DMS153 (cell line): ENCODE measurements around the gene RAF1.
"Not testable (repeated sequence)": the region's sequence is repeated elsewhere in the genome, so short reads cannot be mapped to it uniquely, and the experiment has no call there.

Experiments used
- DNase-seq: peaks from one replicate; lab custom pipeline; 2025; lab: John Stamatoyannopoulos, UW

The RAF1 gene

DNA sequence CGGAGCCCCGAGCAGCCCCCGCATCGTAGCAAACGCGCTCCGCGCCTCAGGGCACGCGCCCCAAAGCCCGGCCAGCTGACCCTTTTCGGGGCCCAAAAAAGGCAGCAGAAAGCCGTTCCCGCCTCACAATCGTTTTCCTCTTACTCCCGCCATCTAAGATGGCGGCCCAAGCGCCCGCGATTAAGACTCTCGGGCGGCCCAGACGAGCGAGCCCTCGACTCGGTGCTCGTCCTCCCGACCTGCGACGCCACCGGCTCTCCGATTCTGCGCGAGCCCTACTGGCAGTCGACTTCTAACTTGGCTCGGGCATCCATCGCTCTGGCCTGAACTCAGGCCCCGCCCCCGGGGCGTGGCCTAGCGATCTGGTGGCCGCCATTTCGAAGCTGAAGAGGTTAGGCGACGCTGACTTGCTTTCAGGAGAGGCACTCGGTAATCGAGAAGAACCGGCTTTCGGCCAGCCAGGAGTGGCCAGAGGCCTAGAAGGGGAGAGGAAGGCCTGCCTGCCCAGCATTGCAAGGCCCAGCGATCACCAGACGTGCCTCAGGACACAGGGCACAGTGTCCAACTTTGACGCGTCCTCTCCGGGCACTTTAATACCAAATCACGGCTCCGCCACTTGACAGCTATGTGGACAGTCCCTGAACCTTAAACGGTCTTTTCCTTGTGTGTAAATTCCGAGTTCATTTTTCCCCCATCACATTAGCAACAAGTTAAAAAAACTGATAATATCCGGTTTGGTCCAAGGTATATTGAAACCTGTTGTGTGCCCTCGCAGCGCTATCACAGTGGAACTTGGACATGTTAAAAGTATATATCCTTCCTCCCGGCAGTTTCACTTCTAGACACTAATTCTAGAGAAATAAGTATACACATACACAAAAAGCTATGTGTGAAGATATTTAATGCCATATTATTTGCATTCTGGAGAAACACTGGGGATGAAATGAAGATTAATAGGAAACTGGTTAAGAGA is at the start of gene RAF1:
TSS of gene RAF1 (minus strand) at position 182 of the 973 bp plus-strand sequence. CDS start 45,396 bp downstream, outside the sequence.
- peak; percentile 90 for DNase-seq

- DNase-seq: no peak
Observed at GRCh38 chr3:12710062-12710461, 46.1 kb upstream of the RAF1 start.

DNA sequence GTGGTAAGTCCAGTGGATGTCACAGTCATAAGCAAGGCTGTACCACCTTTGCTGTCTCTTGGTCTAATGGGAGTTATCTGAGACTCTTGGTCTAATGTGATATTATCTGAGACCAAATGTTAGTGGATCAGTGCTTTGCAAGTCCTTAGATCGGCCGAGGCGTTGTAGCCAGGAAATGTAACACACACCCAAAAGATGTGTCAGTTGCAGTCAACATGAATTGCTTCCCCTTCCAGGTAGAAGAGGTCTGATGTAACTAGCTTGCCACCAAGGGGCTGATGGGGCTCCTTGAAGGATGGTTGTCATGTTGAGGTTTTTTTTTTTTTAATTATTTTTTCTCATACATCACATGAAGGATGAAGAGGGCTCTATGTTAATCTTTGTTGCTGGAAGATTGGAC is 45.4 kb upstream of the RAF1 start:
- DNase-seq: no peak

DNA sequence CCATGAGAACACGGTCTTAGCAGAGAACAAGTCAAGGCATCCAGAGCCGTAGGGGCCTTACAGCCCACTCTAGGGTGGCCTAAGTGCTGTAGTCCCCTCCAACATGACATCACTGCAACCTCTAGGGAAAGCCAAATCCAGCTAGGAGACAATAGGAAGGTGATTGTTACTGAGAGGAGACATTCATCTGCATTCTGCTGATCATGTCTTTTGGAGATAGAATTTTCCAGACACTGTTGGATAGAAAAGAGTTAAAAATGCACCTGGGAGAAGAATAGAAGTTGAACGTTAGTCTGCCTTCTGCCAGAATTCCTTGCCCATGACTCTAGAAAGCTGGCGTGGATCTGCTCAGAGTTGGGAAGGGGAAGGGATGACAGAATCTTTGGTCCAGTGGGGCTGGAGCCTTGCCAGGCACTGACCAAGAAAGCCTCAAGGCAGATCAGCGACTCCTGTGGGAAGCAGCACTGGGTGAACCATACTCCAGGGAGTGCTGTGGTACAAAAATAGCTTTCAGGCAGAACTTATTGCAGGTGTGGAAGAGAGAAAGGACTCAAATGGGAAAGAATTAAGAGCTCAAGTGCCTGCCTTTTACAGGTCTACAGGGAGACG is 44.8 kb upstream of the RAF1 start:
- DNase-seq: no peak

DNA sequence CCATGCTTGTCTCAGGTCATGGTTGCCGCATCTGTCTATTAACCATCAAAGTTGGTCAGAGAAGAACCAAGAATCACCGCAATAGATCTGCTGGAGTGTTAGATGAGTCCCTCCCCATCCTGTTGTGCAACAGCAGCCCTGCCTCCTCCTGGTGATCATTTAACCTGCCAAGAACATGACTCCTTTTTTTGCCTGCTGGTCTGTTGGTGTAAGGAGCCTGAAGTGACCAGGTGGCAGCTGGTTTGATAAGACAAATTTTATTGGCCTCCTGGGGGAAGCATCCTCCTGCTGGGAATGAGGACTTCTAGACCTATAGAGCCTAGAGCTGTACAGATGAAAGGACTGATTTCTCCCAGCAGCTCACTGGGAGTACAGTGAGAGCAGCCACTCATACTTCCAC is 43.5 kb upstream of the RAF1 start:
- DNase-seq: peak; percentile 20

- peak; percentile 11 for DNase-seq
Observed at GRCh38 chr3:12706504-12707253, 42.8 kb upstream of the RAF1 start.

- DNase-seq: no peak
Observed at GRCh38 chr3:12705981-12706380, 42.1 kb upstream of the RAF1 start.

GRCh38 chr3:12705374-12705926 is 41.5 kb upstream of the RAF1 start:
- DNase-seq: no peak

DNA sequence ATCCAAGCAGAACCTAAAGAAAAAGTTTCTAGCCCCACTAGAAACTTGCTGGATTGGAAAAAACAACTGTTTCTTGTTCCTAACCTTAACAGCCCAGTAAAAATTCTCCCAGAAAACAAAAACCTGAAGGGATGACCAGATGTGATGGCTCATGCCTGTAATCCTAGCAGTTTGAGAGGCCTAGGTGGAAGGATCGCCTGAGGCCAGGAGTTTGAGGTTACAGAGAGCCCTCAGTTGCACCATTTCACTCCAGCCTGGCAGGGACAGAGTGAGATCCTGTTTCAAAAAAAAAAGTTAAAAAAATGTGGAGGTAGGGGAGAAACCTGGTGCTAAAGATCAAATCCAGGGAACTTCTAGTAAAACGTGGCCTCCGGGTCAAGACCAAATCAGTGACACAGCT is 38.6 kb upstream of the RAF1 start:
- DNase-seq: no peak

DNA sequence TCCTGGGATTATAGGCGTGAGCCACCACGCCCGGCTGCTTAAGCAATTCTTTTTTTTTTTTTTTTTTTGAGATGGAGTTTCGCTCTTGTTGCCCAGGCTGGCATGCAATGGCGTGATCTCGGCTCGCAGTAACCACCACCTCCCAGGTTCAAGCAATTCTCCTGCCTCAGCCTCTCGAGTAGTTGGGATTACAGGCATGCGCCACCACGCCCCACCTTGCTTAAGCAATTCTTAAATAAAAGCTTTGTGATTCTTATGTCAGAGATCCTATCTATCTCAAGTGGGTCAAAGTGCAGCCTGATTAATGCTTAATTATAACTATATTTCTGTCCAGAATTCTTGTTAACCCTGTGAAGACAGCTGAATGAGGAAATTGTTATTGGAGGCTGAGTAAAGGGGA is 37.7 kb upstream of the RAF1 start:
- DNase-seq: not testable (repeated sequence)

GRCh38 chr3:12700800-12701199 is 36.9 kb upstream of the RAF1 start:
- DNase-seq: no peak

- no peak for DNase-seq
Observed at GRCh38 chr3:12695916-12696315, 32.0 kb upstream of the RAF1 start.

- no peak for DNase-seq
Observed at GRCh38 chr3:12695112-12695511, 31.2 kb upstream of the RAF1 start.

DNA sequence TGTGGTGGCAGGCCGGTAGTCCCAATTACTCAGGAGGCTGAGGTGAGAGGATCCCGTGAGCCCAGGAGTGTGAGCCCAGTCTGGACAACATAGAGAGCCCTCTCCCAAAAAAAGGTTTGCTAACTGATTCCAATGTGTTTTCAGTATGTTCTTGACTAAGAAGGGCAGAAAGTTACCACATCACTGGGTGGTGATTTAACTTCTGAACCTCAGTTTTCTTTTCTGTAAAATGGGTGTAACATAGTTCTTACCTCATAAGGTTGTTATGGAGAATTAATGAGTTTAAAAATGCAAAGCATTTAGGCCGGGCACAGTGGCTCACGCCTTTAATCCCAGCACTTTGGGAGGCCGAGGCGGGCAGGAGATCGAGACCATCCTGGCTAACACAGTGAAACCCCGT is 28.5 kb upstream of the RAF1 start:
- no peak for DNase-seq

GRCh38 chr3:12689997-12690711 is 26.2 kb upstream of the RAF1 start:
- no peak for DNase-seq

GRCh38 chr3:12687948-12688347 is 24.0 kb upstream of the RAF1 start:
- DNase-seq: no peak

- no peak for DNase-seq
Observed at GRCh38 chr3:12686096-12686495, 22.2 kb upstream of the RAF1 start.

DNA sequence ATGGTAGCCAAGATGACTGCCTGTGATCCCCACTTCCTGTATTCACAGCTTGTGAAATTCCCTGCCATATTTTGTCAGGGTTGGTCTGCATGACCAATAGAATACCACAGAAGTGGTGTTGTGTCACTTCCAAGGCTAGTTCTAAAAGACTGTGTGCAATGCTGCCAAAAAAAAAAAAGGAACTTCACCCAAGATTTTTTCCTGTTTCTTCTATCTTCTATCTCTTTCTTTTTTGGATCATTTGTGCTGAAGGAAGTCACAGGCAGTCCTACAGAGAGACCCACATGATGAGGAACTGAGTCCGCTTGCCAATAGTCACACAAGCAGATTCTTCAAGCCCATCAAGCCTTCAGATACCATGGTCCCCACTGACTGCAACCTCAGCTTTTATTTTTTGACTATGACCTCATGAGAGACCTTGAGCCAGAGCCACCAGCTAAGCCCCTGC is 18.1 kb upstream of the RAF1 start:
- DNase-seq: no peak

- no peak for DNase-seq
Observed at GRCh38 chr3:12681089-12681942, 17.4 kb upstream of the RAF1 start.

GRCh38 chr3:12679468-12679867 is 15.6 kb upstream of the RAF1 start:
- no peak for DNase-seq

- DNase-seq: no peak
Observed at GRCh38 chr3:12677616-12678015, 13.7 kb upstream of the RAF1 start.
